Right lobe of liver (tissue), 6 donors: Measurements from ENCODE around the gene COA1. TPM values are rescaled to one million over a fixed set of nuclear protein-coding genes. Genes with fewer than 3 reads are reported as not detected.
A peak's percentile ranks its signal among the peaks of the same experiment; 100 is the strongest.

ENCODE experiments used
- ATAC-seq, 4 donors: fragments of 200-7000 bp; cut with Tn5 transposase; one replicate each; pipeline ENCODE4 v1.9.1; 2020; ENCODE audit warnings: mild to moderate bottlenecking in 4 of 4, moderate library complexity in 4 of 4
- DNase-seq, 3 donors: peaks; one replicate each; pipeline ENCODE4 v3.0.0-alpha.2; 2020
- H3K27ac ChIP-seq, 3 donors: fragments of 200-600 bp; one replicate each; pipeline ENCODE4 v1.8.0; 2022
- H3K27me3 ChIP-seq, 2 donors: fragments of 200-600 bp; one replicate each; pipeline ENCODE4 v1.8.0; 2022
- H3K36me3 ChIP-seq, 4 donors: fragments of 200-600 bp; sonication (generic) in 1 of 4; one replicate each; pipeline versions ENCODE4 v1.5.1 to v1.8.0; 2017 to 2022; ENCODE audit warnings: control low read depth in 1 of 4
- H3K4me1 ChIP-seq, 4 donors: fragments of 200-600 bp; sonication (generic) in 1 of 4; one replicate each; pipeline versions ENCODE4 v1.5.1 to v1.8.0; 2017 to 2022; ENCODE audit warnings: control low read depth in 1 of 4
- H3K4me3 ChIP-seq, 3 donors: fragments of 200-600 bp; one replicate each; pipeline ENCODE4 v1.8.0; 2022
- H3K9me3 ChIP-seq, 4 donors: fragments of 200-600 bp; sonication (generic) in 1 of 4; one replicate each; pipeline versions ENCODE4 v1.5.1 to v1.8.0; 2017 to 2022; ENCODE audit warnings: control low read depth in 1 of 4
- CTCF ChIP-seq, 4 donors: fragments of 200-600 bp in 3 of 4; fragments of 450-650 bp in 1 of 4; IDR thresholded peaks; one replicate each; pipeline versions ENCODE4 v1.5.1 to v1.8.0; 2016 to 2022; ENCODE audit warnings: antibody characterized with exemption in 4 of 4, mild to moderate bottlenecking in 2 of 4
- POLR2A ChIP-seq: fragments of 450-650 bp; IDR thresholded peaks from one replicate; pipeline ENCODE4 v1.6.1; 2017; ENCODE audit warnings: antibody characterized with exemption, mild to moderate bottlenecking
- WGBS: methylation state at CpG from one replicate; pipeline ENCODE4 v1.1.6; 2018; ENCODE audit warnings: low coverage, low lambda C conversion rate; ENCODE audit not compliant: insufficient coverage; ENCODE audit errors: missing lambda C conversion rate; 5-methylcytosine and 5-hydroxymethylcytosine counted together
- intact Hi-C, 2 donors: fragments of 100-400 bp; cut with DNase I; formaldehyde crosslinking; loops; one replicate each; pipeline versions ENCODE4 v1.11.2 to v1.14.1; 2022
- total RNA-seq, 6 experiments: library from RNA; depleted of rRNA in 2 of 6; stranded (reverse); fragments of >200 nt in 2 of 6; fragmentation: NEBNext Ultra II Directional in 3 of 6; extraction: Animal tissue kit (Norgen Biotek cat#: 25700) in 3 of 6; gene quantifications; one replicate each; pipeline versions ENCODE4 v1.1.0 to v1.2.4, GENCODE V29; 2016 to 2023
- donor health status: DM: no; HTN: yes; CAD: no.
- donor health status: DM: no; HTN: no; CAD: no.
- donor health status: DM: no; HTN: no; CAD: no.
- donor health status: DM: no; HTN: yes; CAD: no.
- donor health status: DM: no; HTN: yes; CAD: no.

The COA1 gene
- total RNA-seq, 6 experiments from 2014 or later: 15.8 to 35.6 (median 19.9) TPM

GRCh38 chr7:43700646-43701499 is 28.4 kb downstream of the COA1 start:
- DNase-seq: no peak
- Histone ChIP-seq H3K4me3 (no peak overlapping the region), H3K36me3 (no peaks in the 10 kb centered on the region), H3K27ac (no peak overlapping the region), H3K9me3 (no peaks in the 10 kb centered on the region), H3K27me3 (no peaks in the 10 kb centered on the region), H3K4me1 (peaks cover 0 to 14% (median 3%) of the 10 kb centered on the region in 4 donors)
- intact Hi-C loops: no loop called here
- ATAC-seq: no peak
- WGBS: 52% methylated on average over 2 of the region's 2 CpGs
- TF ChIP-seq POLR2A (no peak), CTCF (IDR thresholded peaks at IDR 0.05) (no peak)

GRCh38 chr7:43700059-43700501 is 29.2 kb downstream of the COA1 start:
- Histone ChIP-seq H3K4me1 (peaks cover 0 to 14% (median 3%) of the 10 kb centered on the region in 4 donors), H3K27ac (no peak overlapping the region), H3K9me3 (no peaks in the 10 kb centered on the region), H3K4me3 (no peak overlapping the region), H3K36me3 (no peaks in the 10 kb centered on the region), H3K27me3 (no peaks in the 10 kb centered on the region)
- intact Hi-C loops: no loop called here
- WGBS: 20% methylated on average over 6 of the region's 6 CpGs
- DNase-seq (no peak), ATAC-seq (peak; percentile 64 to 87 (median 76))
- peak; percentile 63 to 72 (median 68) for TF ChIP-seq CTCF (IDR thresholded peaks at IDR 0.05)
- no peak for TF ChIP-seq POLR2A

- H3K27ac ChIP-seq: no peak overlapping the region
- no peak for ATAC-seq
These were observed 30.7 kb downstream of the COA1 start for GRCh38 chr7:43698460-43699255.

GRCh38 chr7:43697690-43698089 is 31.6 kb downstream of the COA1 start:
- no peak for DNase-seq

More at GRCh38 chr7:43698460-43699255, 30.7 kb downstream of the COA1 start:
- no peaks in the 10 kb centered on the region for H3K36me3 ChIP-seq
- intact Hi-C loops: no loop called here
- TF ChIP-seq CTCF (IDR thresholded peaks at IDR 0.05): no peak
- no peak for TF ChIP-seq POLR2A
- no peak for DNase-seq
- peaks cover 0 to 20% (median 3%) of the 10 kb centered on the region in 4 donors for H3K4me1 ChIP-seq
- 76% methylated on average over 5 of the region's 5 CpGs for WGBS
- no peaks in the 10 kb centered on the region for H3K27me3 ChIP-seq
- H3K9me3 ChIP-seq: no peaks in the 10 kb centered on the region
- H3K4me3 ChIP-seq: no peak overlapping the region

More at GRCh38 chr7:43697690-43698089, 31.6 kb downstream of the COA1 start:
- Histone ChIP-seq H3K27me3 (no peaks in the 10 kb centered on the region), H3K27ac (no peak overlapping the region), H3K4me3 (no peak overlapping the region), H3K36me3 (no peaks in the 10 kb centered on the region), H3K4me1 (peaks cover 0 to 28% (median 5%) of the 10 kb centered on the region in 4 donors), H3K9me3 (no peaks in the 10 kb centered on the region)
- 82% methylated on average over 3 of the region's 4 CpGs for WGBS
- TF ChIP-seq CTCF (IDR thresholded peaks at IDR 0.05): no peak
- TF ChIP-seq POLR2A: no peak
- intact Hi-C loops: no loop called here
- no peak for ATAC-seq
